Caki2 (cell line): Measurements from ENCODE around the gene DNAH2. TPM values are rescaled to one million over a fixed set of nuclear protein-coding genes. Genes with fewer than 3 reads are reported as not detected.

Source experiments
- DNase-seq: peaks from one replicate; pipeline ENCODE4 v3.0.0-alpha.2; 2015; ENCODE audit warnings: low read depth
- in situ Hi-C: cut with HindIII; loops from 2 replicates; pipeline ENCODE4 v1.10.0; 2016; ENCODE audit warnings: low sequenced_read_pairs, low pct_unique_long_range_greater_than_20kb, mixed read lengths
- total RNA-seq: library from RNA; depleted of rRNA; stranded (reverse); fragments of >200 nt; shearing (Covaris generic); gene quantifications from 2 replicates; pipeline ENCODE4 v1.2.3, GENCODE V29; 2014; ENCODE audit warnings: low replicate concordance; rRNA removed

DNAH2 gene, protein sequence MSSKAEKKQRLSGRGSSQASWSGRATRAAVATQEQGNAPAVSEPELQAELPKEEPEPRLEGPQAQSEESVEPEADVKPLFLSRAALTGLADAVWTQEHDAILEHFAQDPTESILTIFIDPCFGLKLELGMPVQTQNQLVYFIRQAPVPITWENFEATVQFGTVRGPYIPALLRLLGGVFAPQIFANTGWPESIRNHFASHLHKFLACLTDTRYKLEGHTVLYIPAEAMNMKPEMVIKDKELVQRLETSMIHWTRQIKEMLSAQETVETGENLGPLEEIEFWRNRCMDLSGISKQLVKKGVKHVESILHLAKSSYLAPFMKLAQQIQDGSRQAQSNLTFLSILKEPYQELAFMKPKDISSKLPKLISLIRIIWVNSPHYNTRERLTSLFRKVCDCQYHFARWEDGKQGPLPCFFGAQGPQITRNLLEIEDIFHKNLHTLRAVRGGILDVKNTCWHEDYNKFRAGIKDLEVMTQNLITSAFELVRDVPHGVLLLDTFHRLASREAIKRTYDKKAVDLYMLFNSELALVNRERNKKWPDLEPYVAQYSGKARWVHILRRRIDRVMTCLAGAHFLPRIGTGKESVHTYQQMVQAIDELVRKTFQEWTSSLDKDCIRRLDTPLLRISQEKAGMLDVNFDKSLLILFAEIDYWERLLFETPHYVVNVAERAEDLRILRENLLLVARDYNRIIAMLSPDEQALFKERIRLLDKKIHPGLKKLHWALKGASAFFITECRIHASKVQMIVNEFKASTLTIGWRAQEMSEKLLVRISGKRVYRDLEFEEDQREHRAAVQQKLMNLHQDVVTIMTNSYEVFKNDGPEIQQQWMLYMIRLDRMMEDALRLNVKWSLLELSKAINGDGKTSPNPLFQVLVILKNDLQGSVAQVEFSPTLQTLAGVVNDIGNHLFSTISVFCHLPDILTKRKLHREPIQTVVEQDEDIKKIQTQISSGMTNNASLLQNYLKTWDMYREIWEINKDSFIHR (N-terminal part only)
- 1.0 TPM in 1 of 2 replicates, not detected in the other for total RNA-seq

DNA sequence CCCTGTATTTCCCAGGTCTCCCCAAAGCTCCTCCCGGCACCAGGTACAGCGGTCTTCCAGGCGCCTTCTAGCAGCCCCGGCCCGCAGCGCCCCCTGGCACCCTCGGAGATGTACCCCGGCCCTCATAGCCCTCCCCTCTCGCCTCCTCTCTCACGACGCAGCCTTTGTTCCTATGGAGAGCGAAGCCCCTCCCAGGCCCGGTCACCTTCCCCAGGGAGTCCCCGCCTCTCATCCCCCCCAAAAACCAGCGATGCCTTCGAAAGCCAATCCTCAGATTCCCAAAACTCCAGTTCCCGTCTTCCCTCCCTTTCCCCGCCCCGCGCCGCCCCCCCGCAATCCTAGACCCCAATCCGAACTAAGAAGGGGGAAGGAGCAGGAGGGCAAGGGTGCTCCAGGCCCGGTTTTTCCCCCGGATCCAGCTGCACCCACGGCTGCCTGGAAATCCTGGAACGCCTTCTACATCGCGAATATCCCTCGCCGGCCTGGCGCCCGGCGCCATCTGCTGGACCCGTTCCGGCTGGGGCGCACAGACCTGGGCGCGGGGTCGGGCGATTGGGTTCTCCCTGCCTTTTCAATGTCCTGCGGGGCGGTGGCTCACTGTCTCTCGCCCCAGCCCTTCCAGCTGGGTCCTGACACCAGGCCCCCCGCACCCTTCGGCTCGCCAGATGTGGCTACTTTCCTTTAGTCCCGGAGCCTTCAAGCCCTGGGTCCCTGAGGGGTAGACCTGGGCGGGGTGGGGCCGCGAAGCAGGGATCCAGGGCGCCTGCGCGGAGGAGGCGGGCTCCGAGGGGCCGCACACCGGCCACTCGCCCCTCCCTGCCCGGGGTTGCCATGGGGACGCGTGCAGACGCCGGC lies at the start of gene DNAH2:
Gene DNAH2 (plus strand): TSS at position 844 of the 855 bp plus-strand sequence. CDS start 1,991 bp downstream, outside the sequence.
- in situ Hi-C loops, result no loop called here
- DNase-seq, result peak; percentile 85

DNA sequence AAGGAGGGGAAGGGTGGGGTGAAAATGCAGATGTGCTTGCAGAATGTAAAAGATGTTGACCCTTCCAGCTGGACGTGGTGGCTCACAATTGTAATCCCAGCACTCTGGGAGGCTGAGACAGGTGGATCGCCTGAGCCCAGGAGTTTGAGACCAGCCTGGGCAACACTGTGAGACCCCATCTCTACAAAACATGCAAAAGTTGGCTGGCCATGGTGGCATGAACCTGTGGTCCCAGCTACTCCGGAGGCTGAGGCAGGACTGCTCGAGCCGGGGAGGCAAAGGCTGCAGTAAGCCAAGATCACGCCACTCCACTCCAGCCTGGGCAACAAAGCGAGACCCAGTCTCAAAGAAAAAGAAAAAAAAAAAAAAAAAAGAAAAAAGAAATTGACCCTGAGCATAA lies 49.1 kb upstream of the DNAH2 start:
- DNase-seq, result no peak
- in situ Hi-C loops, result no loop called here

DNA sequence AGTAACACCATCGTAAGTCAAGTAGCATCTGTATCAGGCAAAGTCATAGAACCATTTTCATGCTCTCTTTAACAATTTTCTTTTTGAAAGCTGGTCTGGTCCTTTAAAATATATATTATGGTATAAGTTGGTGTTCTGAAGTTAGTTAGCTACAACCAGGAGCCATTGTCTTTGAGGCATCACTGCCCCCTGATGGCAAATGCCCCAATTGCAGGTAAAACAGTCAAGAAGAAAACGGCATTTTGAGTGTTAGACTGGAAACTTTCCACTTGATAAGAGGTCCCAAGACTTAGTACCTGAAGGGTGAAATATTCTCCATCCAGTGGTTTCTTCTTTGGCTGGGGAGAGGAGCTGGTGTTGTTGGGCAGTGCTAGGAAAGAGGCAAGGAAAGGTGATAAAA lies 44.3 kb upstream of the DNAH2 start:
- in situ Hi-C loops, result no loop called here
- DNase-seq, result no peak

DNA sequence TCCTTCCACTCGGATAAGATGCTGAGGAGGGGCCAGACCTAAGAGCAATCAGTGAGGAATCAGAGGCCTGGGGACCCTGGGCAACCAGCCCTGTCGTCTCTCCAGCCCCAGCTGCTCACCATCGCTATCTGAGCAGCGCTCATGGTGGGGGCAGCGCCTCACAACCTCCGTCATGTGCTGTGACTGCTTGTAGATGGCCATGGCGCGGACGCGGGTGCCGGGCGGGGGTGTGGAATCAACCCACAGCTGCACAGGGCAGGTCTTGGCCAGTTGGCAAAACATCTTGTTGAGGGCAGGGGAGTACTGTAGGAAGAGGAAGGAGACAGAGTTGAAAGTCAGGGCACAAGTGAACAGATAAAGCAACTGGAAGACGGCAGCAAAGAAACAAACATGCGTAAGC lies 42.6 kb upstream of the DNAH2 start:
- DNase-seq, result no peak
- in situ Hi-C loops, result no loop called here

DNA sequence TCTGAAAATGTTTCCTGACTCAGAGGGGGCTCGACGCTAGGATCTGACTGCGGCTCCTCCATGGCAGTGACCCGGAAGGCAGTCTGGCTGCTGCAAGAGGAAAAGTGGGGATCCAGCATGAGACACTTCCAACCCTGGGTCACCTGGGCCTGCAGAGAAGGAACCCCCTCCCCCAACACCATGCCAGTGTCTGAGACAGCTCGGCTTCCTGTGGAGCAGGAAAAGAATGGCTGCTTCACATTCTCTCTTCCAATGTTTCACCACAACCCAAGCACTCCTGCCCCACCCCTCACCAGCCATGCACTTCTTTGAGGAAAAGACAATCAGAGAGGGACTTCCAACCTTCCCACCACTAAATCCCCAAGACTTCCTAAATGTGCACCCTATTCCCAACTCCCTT lies 41.0 kb upstream of the DNAH2 start:
- in situ Hi-C loops, result no loop called here
- DNase-seq, result no peak

DNA sequence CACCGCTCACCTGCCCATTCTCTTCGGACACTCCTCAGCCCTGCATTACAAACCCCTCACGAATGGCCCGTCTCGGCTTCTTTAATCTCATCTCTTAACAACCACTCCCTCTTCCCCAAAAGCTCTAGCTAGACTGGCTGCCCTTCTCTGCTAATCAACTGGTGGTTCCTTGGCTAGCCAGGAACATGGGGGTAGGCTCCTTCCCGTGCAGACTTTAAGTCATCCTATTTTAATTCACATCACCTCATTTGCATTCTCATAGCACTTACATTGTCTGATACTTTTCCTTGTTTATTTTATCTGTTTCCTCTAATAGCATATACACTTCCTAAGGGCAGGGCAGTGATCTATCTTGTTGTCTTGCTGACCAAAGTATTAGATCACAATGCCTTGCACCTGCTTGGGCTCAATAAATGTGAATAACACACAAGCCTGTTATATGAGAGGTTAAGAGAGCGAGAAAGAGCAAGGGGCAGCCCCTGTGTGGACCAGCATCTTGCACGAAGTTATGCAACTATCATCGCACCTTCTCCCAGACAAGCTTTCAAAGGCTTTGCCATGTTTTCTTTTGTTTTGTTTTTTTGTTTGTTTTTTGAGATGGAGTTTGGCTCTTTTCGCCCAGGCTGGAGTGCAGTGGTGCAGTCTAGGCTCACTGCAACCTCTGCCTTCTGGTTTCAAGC lies 40.0 kb upstream of the DNAH2 start:
- in situ Hi-C loops, result no loop called here
- DNase-seq, result no peak

DNA sequence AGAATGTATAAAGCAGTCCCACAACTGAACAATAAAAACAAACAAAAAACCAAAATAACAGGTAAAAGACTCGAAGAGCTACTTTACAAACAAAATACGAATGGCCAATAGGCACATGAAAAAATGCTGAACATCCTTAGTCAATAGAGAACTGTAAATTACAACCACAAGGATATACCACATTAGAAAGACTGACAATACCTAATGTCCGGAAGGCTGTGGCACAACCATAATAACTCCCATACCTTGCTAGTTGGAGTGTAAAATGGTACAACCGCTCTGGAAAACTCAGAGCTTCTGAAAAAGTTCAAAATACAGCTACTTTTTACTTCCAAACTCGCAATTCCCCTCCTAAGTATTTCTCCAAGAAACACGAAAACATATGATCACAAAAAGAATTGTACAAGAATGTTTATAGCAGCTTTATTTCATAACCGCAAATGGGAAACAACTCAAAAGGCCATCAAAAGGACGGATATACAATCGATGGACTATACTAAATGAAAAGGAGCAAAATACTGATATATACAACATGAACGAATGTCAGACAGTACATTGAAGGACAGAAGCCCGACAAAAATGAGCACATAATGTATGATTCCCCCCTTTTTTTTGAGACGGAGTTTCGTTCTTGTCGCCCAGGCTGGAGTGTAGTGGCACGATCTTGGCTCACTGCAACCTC lies 32.6 kb upstream of the DNAH2 start:
- DNase-seq, result no peak
- in situ Hi-C loops, result no loop called here

DNA sequence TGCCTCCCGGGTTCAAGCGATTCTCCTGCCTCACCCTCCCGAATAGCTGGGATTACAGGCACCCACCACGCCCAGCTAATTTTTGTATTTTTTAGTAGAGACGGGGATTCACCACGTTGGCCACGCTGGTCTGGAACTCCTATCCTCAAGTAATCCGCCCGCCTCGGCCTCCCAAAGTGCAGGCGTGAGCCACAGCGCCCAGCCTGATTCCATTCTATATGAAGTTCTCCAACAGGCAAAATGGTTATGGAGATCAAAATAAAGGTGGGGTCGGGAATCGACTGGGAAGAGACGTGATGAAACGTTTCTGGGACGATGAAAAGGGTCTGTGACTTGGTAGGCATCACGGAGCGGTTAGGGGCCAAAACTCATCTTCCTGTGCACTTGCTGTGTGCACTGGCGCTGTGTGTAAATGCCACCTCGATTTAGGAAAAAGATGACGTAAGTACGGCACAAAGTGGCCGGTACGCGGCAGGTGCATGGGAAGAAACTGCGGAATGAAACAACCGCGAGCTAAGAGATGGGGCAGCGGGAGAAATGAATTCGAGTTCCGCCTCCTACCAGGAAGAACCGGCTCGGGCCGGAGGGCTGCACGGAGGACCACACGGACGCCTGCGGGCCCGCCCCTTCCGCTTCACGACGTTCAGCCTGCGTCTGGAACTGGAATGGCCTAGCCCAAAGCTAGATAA lies 31.9 kb upstream of the DNAH2 start:
- in situ Hi-C loops, result no loop called here
- DNase-seq, result peak; percentile 91

DNA sequence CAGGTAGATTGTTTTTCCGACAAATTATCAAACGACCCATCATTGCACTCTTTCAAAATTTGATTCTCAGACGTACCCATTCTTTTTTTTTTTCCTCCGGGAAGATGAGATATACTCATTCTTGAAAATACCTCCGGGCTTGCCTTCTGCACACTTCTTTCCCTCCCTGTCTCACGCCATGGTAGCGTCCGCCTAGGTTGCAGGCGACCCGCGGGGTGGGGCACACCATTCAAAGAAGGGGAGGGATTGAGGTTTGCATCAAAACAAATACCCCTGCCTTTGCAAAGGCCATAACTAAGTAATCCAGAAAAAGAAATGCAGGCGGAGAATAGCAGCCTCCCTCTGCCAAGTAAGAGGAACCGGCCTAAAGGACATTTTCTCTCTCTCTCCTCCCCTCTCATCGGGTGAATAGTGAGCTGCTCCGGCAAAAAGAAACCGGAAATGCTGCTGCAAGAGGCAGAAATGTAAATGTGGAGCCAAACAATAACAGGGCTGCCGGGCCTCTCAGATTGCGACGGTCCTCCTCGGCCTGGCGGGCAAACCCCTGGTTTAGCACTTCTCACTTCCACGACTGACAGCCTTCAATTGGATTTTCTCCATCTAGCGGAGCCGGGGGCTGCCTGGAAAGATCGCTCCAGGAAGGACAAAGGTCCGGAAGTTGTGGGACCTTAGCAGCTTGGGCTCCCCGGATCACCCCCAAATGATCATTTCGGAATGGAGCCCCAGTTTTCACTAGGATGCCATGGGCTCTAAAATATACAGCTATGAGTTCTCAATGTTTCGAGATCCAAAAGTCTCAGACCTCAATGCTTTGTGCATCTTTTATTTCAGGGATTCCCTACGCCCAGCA lies 31.1 kb upstream of the DNAH2 start:
- in situ Hi-C loops, result no loop called here
- DNase-seq, result peak; percentile 91

DNA sequence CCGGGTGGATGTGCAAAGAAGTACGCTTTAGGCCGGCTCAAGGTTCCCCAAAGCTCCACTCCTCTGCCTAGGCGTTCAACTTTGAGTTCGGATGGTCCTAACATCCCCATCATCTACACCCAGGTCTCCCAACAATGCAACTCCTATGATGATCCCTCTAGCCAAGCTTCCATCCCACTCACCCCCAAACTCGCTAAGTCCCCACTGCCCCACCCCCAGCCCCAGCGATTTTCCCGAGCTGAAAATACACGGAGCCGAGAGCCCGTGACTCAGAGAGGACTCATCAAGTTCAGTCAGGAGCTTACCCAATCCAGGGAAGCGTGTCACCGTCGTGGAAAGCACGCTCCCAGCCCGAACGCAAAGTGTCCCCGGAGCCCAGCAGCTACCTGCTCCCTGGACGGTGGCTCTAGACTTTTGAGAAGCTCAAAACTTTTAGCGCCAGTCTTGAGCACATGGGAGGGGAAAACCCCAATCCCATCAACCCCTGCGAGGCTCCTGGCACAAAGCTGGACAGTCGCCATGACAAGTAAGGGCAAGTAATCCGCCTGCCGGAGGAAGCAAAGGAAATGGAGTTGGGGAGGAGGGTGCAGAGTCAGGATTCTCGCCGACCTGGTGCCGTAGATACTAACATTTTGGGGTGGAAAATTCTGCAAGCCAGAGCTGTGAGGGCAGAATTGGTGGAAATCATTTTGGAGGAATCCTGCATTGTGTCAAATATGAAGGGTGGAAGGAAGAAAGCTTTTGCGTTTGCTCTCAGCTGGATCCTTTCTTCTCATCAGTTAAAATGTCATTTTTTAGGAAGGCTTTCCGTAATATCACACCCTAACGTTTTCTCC lies 30.3 kb upstream of the DNAH2 start, which contains the start of gene TP53:
Gene TP53 (minus strand): TSS at position 419 of the 836 bp plus-strand sequence. CDS start 10,896 bp downstream, outside the sequence.
- in situ Hi-C loops, result no loop called here

DNA sequence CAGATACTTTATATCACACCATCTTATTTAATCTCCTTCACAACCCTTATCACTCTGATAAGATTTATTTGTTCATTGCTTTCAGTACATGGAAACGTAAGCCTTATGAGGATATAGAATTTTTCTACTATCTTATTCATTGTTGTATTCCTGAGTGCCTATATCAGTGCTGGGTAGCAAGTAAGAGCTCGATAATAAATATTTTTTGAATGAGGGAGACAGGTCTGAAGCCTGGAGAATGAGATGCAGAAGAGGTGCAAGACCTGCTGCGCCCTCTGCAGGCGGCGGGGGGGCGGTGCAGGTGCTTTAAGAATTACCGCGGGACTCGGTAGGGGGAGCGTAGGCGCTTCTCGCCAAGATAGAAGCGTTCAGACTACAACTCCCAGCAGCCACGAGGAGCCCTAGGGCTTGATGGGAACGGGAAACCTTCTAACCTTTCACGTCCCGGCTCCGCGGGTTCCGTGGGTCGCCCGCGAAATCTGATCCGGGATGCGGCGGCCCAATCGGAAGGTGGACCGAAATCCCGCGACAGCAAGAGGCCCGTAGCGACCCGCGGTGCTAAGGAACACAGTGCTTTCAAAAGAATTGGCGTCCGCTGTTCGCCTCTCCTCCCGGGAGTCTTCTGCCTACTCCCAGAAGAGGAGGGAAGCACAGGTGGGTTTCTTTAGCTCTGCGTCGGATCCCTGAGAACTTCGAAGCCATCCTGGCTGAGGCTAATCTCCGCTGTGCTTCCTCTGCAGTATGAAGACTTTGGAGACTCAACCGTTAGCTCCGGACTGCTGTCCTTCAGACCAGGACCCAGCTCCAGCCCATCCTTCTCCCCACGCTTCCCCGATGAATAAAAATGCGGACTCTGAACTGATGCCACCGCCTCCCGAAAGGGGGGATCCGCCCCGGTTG lies 29.4 kb upstream of the DNAH2 start, which contains the start of gene WRAP53:
Gene WRAP53 (plus strand): TSS at position 570 of the 900 bp plus-strand sequence. CDS start 172 bp downstream, at position 742.
- peak; percentile 98 for DNase-seq
- in situ Hi-C loops, result no loop called here

More for the DNA sequence above, 30.3 kb upstream of the DNAH2 start, which contains the start of gene TP53:
- peak; percentile 84 for DNase-seq

DNA sequence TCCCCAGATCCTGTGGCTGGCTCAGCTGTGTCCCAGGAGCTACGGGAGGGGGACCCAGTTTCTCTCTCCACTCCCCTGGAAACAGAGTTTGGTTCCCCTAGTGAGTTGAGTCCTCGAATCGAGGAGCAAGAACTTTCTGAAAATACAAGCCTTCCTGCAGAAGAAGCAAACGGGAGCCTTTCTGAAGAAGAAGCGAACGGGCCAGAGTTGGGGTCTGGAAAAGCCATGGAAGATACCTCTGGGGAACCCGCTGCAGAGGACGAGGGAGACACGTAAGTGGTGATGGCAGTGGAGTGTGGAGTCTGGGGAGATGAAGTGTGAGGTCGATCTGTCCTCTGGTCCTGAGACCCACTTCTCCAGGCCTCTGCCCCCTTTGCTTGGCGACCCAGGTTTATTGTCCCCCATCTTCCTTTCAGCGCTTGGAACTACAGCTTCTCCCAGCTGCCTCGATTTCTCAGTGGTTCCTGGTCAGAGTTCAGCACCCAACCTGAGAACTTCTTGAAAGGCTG lies 28.7 kb upstream of the DNAH2 start:
- in situ Hi-C loops, result no loop called here
- no peak for DNase-seq

DNA sequence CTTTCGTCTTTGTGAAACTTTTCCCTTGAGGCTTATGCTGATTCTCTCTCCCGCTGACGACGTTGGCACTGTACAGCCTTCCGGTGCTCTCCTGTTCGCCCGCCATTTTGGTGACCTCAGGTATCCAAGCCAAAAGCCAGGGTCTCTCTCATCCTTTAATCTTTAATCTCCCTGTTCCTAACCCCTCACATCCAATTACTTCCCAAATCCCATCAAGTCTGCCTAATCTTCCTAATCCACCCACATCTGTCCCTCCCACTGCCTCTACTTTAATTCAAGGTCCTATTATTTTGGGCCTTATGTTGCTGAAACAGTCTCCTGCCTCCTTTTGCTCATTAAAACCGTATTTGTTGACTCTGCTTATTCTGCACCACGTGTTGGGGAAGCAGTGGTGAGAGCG lies 22.0 kb upstream of the DNAH2 start:
- DNase-seq, result no peak
- in situ Hi-C loops, result no loop called here
